ENCODE results near the gene ZBTB20.

Gene ZBTB20

DNA sequence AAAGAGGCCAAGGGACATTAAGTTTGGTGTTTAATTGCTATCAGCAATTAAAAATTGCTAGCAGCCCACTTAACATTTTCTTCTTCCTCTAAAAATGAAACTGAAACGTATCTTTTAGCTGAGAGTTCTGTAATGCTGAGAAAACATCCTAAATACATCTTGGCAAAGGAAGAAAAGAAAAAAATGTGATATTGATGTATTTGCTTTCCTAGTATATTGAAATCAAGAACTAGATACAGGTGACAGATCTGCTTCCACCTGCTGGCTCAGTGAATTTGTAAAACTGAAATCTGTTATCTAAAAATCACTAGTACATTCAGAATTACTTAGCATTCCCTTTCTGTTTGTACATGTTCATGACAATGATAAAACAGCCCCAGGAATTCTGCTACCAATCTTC lies 283.2 kb downstream of the ZBTB20 start:
- H3K4me3 ChIP-seq (ENCODE audit: low read depth, low read length) = no peak overlapping the region
- TF ChIP-seq, protein P1, sequence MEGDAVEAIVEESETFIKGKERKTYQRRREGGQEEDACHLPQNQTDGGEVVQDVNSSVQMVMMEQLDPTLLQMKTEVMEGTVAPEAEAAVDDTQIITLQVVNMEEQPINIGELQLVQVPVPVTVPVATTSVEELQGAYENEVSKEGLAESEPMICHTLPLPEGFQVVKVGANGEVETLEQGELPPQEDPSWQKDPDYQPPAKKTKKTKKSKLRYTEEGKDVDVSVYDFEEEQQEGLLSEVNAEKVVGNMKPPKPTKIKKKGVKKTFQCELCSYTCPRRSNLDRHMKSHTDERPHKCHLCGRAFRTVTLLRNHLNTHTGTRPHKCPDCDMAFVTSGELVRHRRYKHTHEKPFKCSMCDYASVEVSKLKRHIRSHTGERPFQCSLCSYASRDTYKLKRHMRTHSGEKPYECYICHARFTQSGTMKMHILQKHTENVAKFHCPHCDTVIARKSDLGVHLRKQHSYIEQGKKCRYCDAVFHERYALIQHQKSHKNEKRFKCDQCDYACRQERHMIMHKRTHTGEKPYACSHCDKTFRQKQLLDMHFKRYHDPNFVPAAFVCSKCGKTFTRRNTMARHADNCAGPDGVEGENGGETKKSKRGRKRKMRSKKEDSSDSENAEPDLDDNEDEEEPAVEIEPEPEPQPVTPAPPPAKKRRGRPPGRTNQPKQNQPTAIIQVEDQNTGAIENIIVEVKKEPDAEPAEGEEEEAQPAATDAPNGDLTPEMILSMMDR (IDR thresholded peaks at IDR 0.05; ENCODE audit: insufficient read depth, low read length, missing control alignments) = no peak
- ChIA-PET POLR2A (no interaction called here), CTCF (interaction anchor here (1.3 kb wide), 1 partner anchor 35 kb away, joined by 3 read pairs; no protein-coding TSS in a partner anchor)
- DNase-seq (ENCODE audit: low read depth, low spot score) = no peak

DNA sequence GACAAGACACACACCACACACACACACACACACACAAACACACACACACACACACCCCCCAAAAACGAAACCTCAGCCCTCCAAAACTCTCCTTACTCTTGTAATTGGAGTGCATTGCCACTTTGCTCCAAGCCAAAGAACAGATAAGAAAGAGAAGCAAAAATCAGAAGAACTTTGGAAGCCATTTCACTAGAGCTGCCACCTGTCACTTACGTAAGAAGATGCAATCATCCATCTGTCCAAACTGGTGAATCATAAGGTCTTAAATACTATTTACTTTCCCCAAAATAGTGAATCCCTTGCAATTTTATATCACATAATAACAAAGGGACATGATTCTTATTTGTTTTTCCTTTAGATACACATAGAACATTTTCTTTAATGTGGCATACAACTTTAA lies 285.4 kb downstream of the ZBTB20 start:
- ChIA-PET CTCF (no interaction called here), POLR2A (no interaction called here)
- DNase-seq (ENCODE audit: low read depth, low spot score) = no peak
- H3K4me3 ChIP-seq (ENCODE audit: low read depth, low read length) = no peak overlapping the region
- TF ChIP-seq, protein P1 (IDR thresholded peaks at IDR 0.05; ENCODE audit: insufficient read depth, low read length, missing control alignments) = no peak

DNA sequence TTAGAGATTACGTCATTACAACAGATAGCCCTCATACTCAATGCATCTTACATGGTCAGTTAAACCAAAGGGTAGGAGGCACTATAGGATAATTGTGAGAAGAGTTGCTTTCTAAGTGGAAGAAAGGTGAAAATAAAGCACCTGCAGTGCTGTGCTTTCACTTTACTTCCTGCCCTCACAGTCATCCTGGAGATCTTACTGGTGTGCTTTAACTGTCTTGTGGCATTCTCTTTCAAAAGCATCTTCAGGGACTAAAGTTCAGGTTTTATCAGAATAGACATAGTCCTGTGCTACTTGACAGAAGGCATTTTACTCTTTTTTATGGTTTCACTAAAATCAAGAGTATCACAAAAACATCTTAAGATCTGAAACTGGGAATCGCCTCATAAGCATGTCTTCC lies 286.6 kb downstream of the ZBTB20 start:
- TF ChIP-seq, protein P1 (IDR thresholded peaks at IDR 0.05; ENCODE audit: insufficient read depth, low read length, missing control alignments) = no peak
- no peak overlapping the region for H3K4me3 ChIP-seq (ENCODE audit: low read depth, low read length)
- no peak for DNase-seq (ENCODE audit: low read depth, low spot score)
- ChIA-PET CTCF (no interaction called here), POLR2A (no interaction called here)

DNA sequence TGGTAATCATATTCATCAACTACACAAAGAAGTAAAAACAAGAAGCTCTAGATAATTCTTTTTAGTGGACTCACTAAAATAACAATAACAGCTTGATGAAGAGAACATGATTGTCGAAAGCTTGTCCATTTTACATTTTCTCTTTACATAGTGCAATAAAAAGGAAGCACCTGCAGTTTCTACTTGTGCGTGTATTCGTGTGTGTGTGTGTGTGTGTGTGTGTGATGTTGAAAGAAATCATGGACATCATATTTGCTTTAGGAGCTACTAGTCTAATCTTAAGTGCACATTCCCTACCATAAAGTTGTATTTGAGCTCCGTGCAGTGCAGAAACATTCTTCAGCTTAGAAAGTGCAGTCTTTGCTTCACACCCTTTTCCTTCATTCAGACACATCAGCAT lies 288.8 kb downstream of the ZBTB20 start:
- TF ChIP-seq, protein P1 (IDR thresholded peaks at IDR 0.05; ENCODE audit: insufficient read depth, low read length, missing control alignments) = no peak
- H3K4me3 ChIP-seq (ENCODE audit: low read depth, low read length) = no peak overlapping the region
- ChIA-PET CTCF (interaction anchor here (1.5 kb wide), 1 partner anchor 31 kb away, joined by 4 read pairs; no protein-coding TSS in a partner anchor), POLR2A (no interaction called here)
- no peak for DNase-seq (ENCODE audit: low read depth, low spot score)

DNA sequence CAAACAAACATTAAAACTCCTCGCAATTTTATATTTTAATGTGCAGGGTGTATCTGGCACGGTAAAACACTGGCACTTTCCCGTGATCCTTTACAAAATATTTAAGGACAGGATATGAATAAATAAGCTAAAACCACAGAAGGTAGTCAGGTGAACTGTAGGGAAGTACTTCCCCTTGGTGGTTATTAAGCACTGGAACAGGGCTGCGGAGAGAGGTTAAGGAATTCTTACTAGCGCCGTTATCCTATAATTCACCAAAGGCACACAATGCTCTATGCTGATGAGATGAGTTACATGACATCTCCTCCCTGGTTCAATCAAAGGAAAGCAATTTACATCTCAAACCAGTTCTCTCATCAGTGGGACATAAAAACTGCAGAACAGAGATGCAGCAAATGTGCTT lies 289.8 kb downstream of the ZBTB20 start:
- ChIA-PET POLR2A (no interaction called here), CTCF (interaction anchor here (1.2 to 1.5 kb wide), 2 partner anchors 30 to 91 kb away, joined by 3 to 4 read pairs; no protein-coding TSS in a partner anchor)
- DNase-seq (ENCODE audit: low read depth, low spot score) = no peak
- TF ChIP-seq, protein P1 (IDR thresholded peaks at IDR 0.05; ENCODE audit: insufficient read depth, low read length, missing control alignments) = no peak
- H3K4me3 ChIP-seq (ENCODE audit: low read depth, low read length) = no peak overlapping the region

DNA sequence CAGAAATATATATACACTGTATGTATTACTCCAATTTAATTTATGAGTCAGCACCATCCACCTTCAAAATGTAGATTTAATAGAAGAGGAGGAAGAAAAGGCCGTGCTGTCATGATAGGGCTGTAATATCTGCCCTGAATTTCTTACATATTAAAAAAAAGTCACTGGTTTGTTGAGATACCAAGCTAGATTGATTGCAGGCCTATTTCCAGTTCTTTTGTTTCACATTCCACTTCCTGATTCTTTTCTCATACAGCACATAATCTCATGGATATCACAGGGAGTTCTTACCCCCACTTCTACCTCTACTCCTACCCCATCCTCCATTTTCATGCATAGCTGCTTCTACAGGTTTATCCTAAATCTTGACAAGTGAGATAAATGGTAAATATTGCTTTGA lies 290.3 kb downstream of the ZBTB20 start:
- ChIA-PET CTCF (interaction anchor here (1.2 to 1.5 kb wide), 2 partner anchors 30 to 91 kb away, joined by 3 to 4 read pairs; no protein-coding TSS in a partner anchor), POLR2A (no interaction called here)
- H3K4me3 ChIP-seq (ENCODE audit: low read depth, low read length) = no peak overlapping the region
- no peak for DNase-seq (ENCODE audit: low read depth, low spot score)
- TF ChIP-seq, protein P1 (IDR thresholded peaks at IDR 0.05; ENCODE audit: insufficient read depth, low read length, missing control alignments) = no peak

All from AG04449 (cell line).